A673 (cell line): ENCODE measurements around the gene FAAP100. TPM values are rescaled to one million over a fixed set of nuclear protein-coding genes. Genes with fewer than 3 reads are reported as not detected.
A peak's percentile ranks its signal among the peaks of the same experiment; 100 is the strongest.

Experiments used
- BruUV-seq: library from RNA; stranded (reverse); fragments of 400-500 nt; replicated peaks from 2 replicates; lab custom pipeline; 2021; lab: Mats Ljungman, UMichigan
- CTCF ChIA-PET: fragments of 300-600 bp; sonication (Branson Sonifier 250); formaldehyde crosslinking; loops from one replicate; lab custom pipeline; 2022; ENCODE audit warnings: antibody characterized with exemption; lab: Charles Lee
- POLR2A ChIA-PET: fragments of 300-600 bp; sonication (Branson Sonifier 250); formaldehyde crosslinking; loops from one replicate; lab custom pipeline; 2022; ENCODE audit warnings: antibody characterized with exemption; ENCODE audit not compliant: low non-redundant PET; lab: Charles Lee
- DNase-seq: peaks from one replicate; pipeline ENCODE4 v3.0.0-alpha.2; 2015; ENCODE audit warnings: low spot score
- H3K27ac ChIP-seq: fragments of 200-600 bp; sonication (generic); 2 replicates; pipeline ENCODE4 v1.5.1; 2016; ENCODE audit warnings: mixed run types, low read depth, mild to moderate bottlenecking, mixed read lengths, antibody characterized with exemption, low read length; ENCODE audit not compliant: poor library complexity, severe bottlenecking
- H3K27me3 ChIP-seq: fragments of 200-600 bp; sonication (generic); replicated peaks from 2 replicates; pipeline ENCODE4 v1.6.1; 2017; ENCODE audit warnings: mixed run types, low read depth, mild to moderate bottlenecking, mixed read lengths, antibody characterized with exemption, low read length; ENCODE audit not compliant: insufficient read depth, poor library complexity
- H3K36me3 ChIP-seq: fragments of 200-600 bp; sonication (generic); 2 replicates; pipeline ENCODE4 v1.6.1; 2016; ENCODE audit warnings: mixed run types, mild to moderate bottlenecking, mixed read lengths, antibody characterized with exemption, low read length; ENCODE audit not compliant: insufficient read depth, poor library complexity, severe bottlenecking
- H3K4me1 ChIP-seq: fragments of 200-600 bp; sonication (generic); 2 replicates; pipeline ENCODE4 v1.6.1; 2017; ENCODE audit warnings: mixed run types, mild to moderate bottlenecking, mixed read lengths, antibody characterized with exemption, low read length; ENCODE audit not compliant: insufficient read depth, poor library complexity, severe bottlenecking
- H3K4me3 ChIP-seq: fragments of 200-600 bp; sonication (generic); 2 replicates; pipeline ENCODE4 v1.5.1; 2016; ENCODE audit warnings: low read depth, mixed run types, mild to moderate bottlenecking, mixed read lengths, low read length; ENCODE audit not compliant: poor library complexity, severe bottlenecking
- H3K9me3 ChIP-seq: fragments of 200-600 bp; sonication (generic); 2 replicates; pipeline ENCODE4 v1.6.1; 2016; ENCODE audit warnings: mixed run types, low read depth, mild to moderate bottlenecking, mixed read lengths, antibody characterized with exemption, low read length; ENCODE audit not compliant: poor library complexity, severe bottlenecking
- CTCF ChIP-seq: fragments of 300-800, 200-600 bp; sonication (generic); conservative IDR thresholded peaks from 2 replicates; pipeline ENCODE4 v1.5.1; 2017; ENCODE audit warnings: low read depth, mild to moderate bottlenecking, antibody characterized with exemption, low read length, moderate library complexity, mixed read lengths
- EZH2 ChIP-seq: fragments of 200-600 bp; sonication (generic); IDR thresholded peaks from 2 replicates; pipeline ENCODE4 v1.6.1; 2017; ENCODE audit warnings: borderline replicate concordance, low read depth, mild to moderate bottlenecking, mixed read lengths, antibody characterized with exemption, low read length; ENCODE audit not compliant: poor library complexity, severe bottlenecking
- intact Hi-C: fragments of 100-400 bp; cut with micrococcal nuclease; formaldehyde crosslinking; loops from one replicate; pipeline ENCODE4 v1.10.0; 2022; ENCODE audit not compliant: unreplicated experiment
- total RNA-seq: library from RNA; stranded (reverse); gene quantifications from 2 replicates; pipeline ENCODE4 v1.2.3, GENCODE V29; 2021

Gene FAAP100
- total RNA-seq, 1 experiment from 2014 or later = 49.4 TPM

GRCh38 chr17:81564778-81565177 lies 12.6 kb upstream of the FAAP100 start:
- Histone ChIP-seq H3K27me3 (no peaks in the 10 kb centered on the region), H3K36me3 (peaks cover 80% of the 10 kb centered on the region), H3K4me1 (peaks cover 51% of the 10 kb centered on the region), H3K4me3 (no peak overlapping the region), H3K27ac (no peak overlapping the region), H3K9me3 (no peaks in the 10 kb centered on the region)
- ChIA-PET CTCF (no interaction called here), POLR2A (no interaction called here)
- intact Hi-C loops = no loop called here
- BruUV-seq = no TSS peak
- TF ChIP-seq EZH2 (no peak), CTCF (no peak)
- no peak for DNase-seq

DNA sequence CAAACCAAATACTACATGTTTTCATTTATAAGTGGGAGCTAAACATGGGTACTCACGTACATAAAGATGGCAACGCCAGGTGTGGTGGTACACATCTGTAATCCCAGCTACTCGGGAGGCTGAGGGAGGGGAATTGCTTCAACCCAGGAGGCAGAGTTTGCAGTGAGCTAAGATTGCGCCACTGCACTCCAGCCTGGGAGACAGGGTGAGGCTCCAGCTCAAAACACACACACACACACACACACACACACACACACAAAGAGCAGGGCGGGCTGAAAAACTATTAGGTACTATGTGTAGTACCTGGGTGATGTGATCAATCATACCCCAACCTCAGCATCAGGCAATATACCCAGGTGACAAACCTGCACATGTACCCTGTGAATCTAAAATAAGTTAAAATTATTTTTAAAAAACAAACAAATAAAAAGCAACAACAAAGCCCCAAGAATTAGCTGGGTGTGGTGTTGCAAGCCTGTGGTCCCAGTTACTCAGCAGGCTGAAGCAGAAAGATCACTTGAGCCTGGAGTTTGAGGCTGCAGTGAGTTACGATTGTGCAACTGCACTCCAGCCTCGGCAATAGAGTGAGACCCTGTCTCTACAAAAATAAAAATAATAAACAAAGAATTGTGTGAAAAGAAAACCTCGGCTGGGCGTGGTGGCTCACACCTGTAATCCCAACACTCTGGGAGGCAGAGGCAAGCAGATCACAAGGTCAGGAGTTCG lies 11.9 kb upstream of the FAAP100 start:
- Histone ChIP-seq H3K4me3 (no peak overlapping the region), H3K36me3 (peaks cover 77% of the 10 kb centered on the region), H3K9me3 (no peaks in the 10 kb centered on the region), H3K27ac (no peak overlapping the region), H3K27me3 (no peaks in the 10 kb centered on the region), H3K4me1 (peaks cover 59% of the 10 kb centered on the region)
- DNase-seq = no peak
- no peak for TF ChIP-seq CTCF
- no peak for TF ChIP-seq EZH2
- ChIA-PET CTCF (no interaction called here), POLR2A (no interaction called here)
- no TSS peak for BruUV-seq
- intact Hi-C loops = no loop called here

DNA sequence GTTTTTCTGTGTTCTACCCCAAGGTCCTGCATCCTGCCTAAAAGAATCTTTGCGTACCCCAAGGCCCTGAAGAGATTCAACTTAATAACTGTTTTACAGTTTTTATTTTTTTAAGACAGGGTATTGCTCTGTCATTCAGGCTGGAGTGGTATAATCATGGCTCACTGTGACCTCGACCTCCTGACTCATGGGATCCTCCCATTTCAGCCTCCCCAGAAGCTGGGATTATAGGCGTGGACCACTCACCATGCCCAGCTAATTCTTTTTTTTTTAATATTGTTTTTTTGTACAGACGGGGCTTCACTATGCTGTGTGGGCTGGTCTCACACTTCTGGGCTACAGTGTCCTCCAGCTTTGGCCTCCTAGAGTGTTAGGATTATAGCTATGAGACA lies 9.3 kb upstream of the FAAP100 start:
- intact Hi-C loops = no loop called here
- peak overlapping the region; percentile 22 for H3K27ac ChIP-seq
- CTCF ChIA-PET = no interaction called here
- no peak overlapping the region for H3K4me3 ChIP-seq
- no peaks in the 10 kb centered on the region for H3K9me3 ChIP-seq
- DNase-seq = no peak
- H3K36me3 ChIP-seq = peaks cover 85% of the 10 kb centered on the region
- BruUV-seq = no TSS peak
- no peaks in the 10 kb centered on the region for H3K27me3 ChIP-seq
- POLR2A ChIA-PET = interaction anchor here (0.6 kb wide), 1 partner anchor 1434 kb away, joined by 3 read pairs; no protein-coding TSS in a partner anchor
- no peak for TF ChIP-seq CTCF
- peaks cover 41% of the 10 kb centered on the region for H3K4me1 ChIP-seq
